Gastroesophageal sphincter (tissue), 3 donors: ENCODE measurements around the gene LINGO3.

Experiments
- CTCF ChIP-seq, 4 experiments: fragments of 200-600 bp in 2 of 4; fragments of 450-650 bp in 2 of 4; sonication (generic) in 1 of 4; IDR thresholded peaks; one replicate each; pipeline ENCODE4 v1.5.1; 2017 to 2019; ENCODE audit warnings: antibody characterized with exemption in 4 of 4, mild to moderate bottlenecking in 2 of 4, moderate library complexity in 2 of 4
- EP300 ChIP-seq: sonication (generic); formaldehyde crosslinking; IDR thresholded peaks from one replicate; pipeline ENCODE4 v1.6.1; 2017; ENCODE audit warnings: antibody characterized with exemption, mild to moderate bottlenecking
- POLR2A ChIP-seq, 2 donors: fragments of 450-650 bp; IDR thresholded peaks; one replicate each; pipeline ENCODE4 v1.6.1; 2017; ENCODE audit warnings: antibody characterized with exemption in 2 of 2, mild to moderate bottlenecking in 2 of 2, moderate library complexity in 1 of 2
- POLR2AphosphoS5 ChIP-seq: sonication (generic); formaldehyde crosslinking; IDR thresholded peaks from one replicate; pipeline ENCODE4 v1.6.1; 2017; ENCODE audit warnings: antibody characterized with exemption

- TF ChIP-seq CTCF (IDR thresholded peaks at IDR 0.05) (no peak), POLR2A (IDR thresholded peaks at IDR 0.05) (no peak), POLR2AphosphoS5 (no peak), EP300 (no peak)
Measured at GRCh38 chr19:2305452-2306280, 2.3 kb downstream of the LINGO3 start.
